OCI-LY1 (cell line): ENCODE results near the gene KCNMA1.

Experiments
- H2AFZ ChIP-seq: fragments of 200-600 bp; sonication (generic), shearing (Covaris generic); 2 replicates; pipeline ENCODE4 v1.6.0; 2014; ENCODE audit warnings: antibody characterized with exemption, mild to moderate bottlenecking, low read length
- H3F3A ChIP-seq: fragments of 200-600 bp; sonication (generic), shearing (Covaris generic); 2 replicates; pipeline ENCODE4 v1.6.0; 2014; ENCODE audit warnings: mild to moderate bottlenecking, antibody characterized with exemption, low read length, moderate library complexity; ENCODE audit not compliant: insufficient read depth
- H3K27ac ChIP-seq: fragments of 200-600 bp; sonication (generic); 2 replicates; pipeline ENCODE4 v1.5.1; 2014; ENCODE audit warnings: low read length, mixed run types, mild to moderate bottlenecking, low read depth; ENCODE audit not compliant: poor library complexity, severe bottlenecking
- H3K27me3 ChIP-seq: fragments of 200-600 bp; sonication (generic); 2 replicates; pipeline ENCODE4 v1.6.0; 2014; ENCODE audit warnings: antibody characterized with exemption, mild to moderate bottlenecking, low read length, moderate library complexity; ENCODE audit not compliant: insufficient read depth
- H3K36me3 ChIP-seq: fragments of 200-600 bp; sonication (generic); 2 replicates; pipeline ENCODE4 v1.6.1; 2014; ENCODE audit warnings: mild to moderate bottlenecking, antibody characterized with exemption, low read length, moderate library complexity, mixed read lengths; ENCODE audit not compliant: insufficient read depth
- H3K4me1 ChIP-seq: fragments of 200-600 bp; sonication (generic); 2 replicates; pipeline ENCODE4 v1.5.1; 2014; ENCODE audit warnings: mild to moderate bottlenecking, low read length, moderate library complexity; ENCODE audit not compliant: insufficient read depth, severe bottlenecking
- H3K4me2 ChIP-seq: fragments of 200-600 bp; sonication (generic), shearing (Covaris generic); 2 replicates; pipeline ENCODE4 v1.6.1; 2014; ENCODE audit warnings: low read length
- H3K4me3 ChIP-seq: fragments of 200-600 bp; sonication (generic); 2 replicates; pipeline ENCODE4 v1.5.1; 2014; ENCODE audit warnings: low read length, low read depth, mild to moderate bottlenecking, mixed read lengths; ENCODE audit not compliant: poor library complexity, severe bottlenecking
- H3K79me2 ChIP-seq: fragments of 200-600 bp; shearing (Covaris generic); 2 replicates; pipeline ENCODE4 v1.6.1; 2016; ENCODE audit warnings: mixed run types, low read length, mixed read lengths; ENCODE audit not compliant: insufficient read depth
- H3K9ac ChIP-seq: fragments of 200-600 bp; sonication (generic), shearing (Covaris generic); 2 replicates; pipeline ENCODE4 v1.6.1; 2014; ENCODE audit warnings: mild to moderate bottlenecking, low read length, mixed read lengths
- H3K9me2 ChIP-seq: fragments of 200-600 bp; sonication (generic), shearing (Covaris generic); 2 replicates; pipeline ENCODE4 v1.6.1; 2014; ENCODE audit warnings: low read depth, mild to moderate bottlenecking, low read length, mixed read lengths
- H3K9me3 ChIP-seq: fragments of 200-600 bp; shearing (Covaris generic); 2 replicates; pipeline ENCODE4 v1.6.1; 2014; ENCODE audit warnings: low read length, mixed read lengths
- H4K20me1 ChIP-seq: fragments of 200-600 bp; sonication (generic), shearing (Covaris generic); 2 replicates; pipeline ENCODE4 v1.6.0; 2016; ENCODE audit warnings: mild to moderate bottlenecking, low read length; ENCODE audit not compliant: insufficient read depth
- CTCF ChIP-seq: fragments of 200-600 bp; sonication (generic), shearing (Covaris generic); IDR thresholded peaks from 2 replicates; pipeline ENCODE4 v1.5.1; 2017; ENCODE audit warnings: mild to moderate bottlenecking, antibody characterized with exemption, low read length, moderate library complexity, mixed read lengths
- EZH2 ChIP-seq: fragments of 200-600 bp; sonication (generic), shearing (Covaris generic); IDR thresholded peaks from 2 replicates; pipeline ENCODE4 v1.8.0; 2017; ENCODE audit warnings: borderline replicate concordance, mixed run types, mild to moderate bottlenecking, antibody characterized with exemption, low read length, moderate library complexity, mixed read lengths

KCNMA1 gene

GRCh38 chr10:77644557-77645243 is 7.1 kb upstream of the KCNMA1 start:
- Histone ChIP-seq H3K9ac (no peak overlapping the region), H3F3A (no peaks in the 10 kb centered on the region), H3K27me3 (no peaks in the 10 kb centered on the region), H3K4me2 (no peak overlapping the region), H3K27ac (no peak overlapping the region), H2AFZ (no peak overlapping the region), H3K4me3 (no peak overlapping the region), H3K36me3 (no peaks in the 10 kb centered on the region), H3K9me3 (no peaks in the 10 kb centered on the region), H3K79me2 (no peaks in the 10 kb centered on the region), H4K20me1 (no peaks in the 10 kb centered on the region), H3K9me2 (no peaks in the 10 kb centered on the region), H3K4me1 (no peaks in the 10 kb centered on the region)
- TF ChIP-seq CTCF (no peak), EZH2 (no peak)

- Histone ChIP-seq H3K4me3 (no peak overlapping the region), H2AFZ (no peak overlapping the region), H3K27ac (no peak overlapping the region), H3K27me3 (no peaks in the 10 kb centered on the region), H3K4me2 (no peak overlapping the region), H3K4me1 (no peaks in the 10 kb centered on the region), H3K9ac (no peak overlapping the region), H3K9me3 (no peaks in the 10 kb centered on the region), H3K79me2 (no peaks in the 10 kb centered on the region), H4K20me1 (no peaks in the 10 kb centered on the region), H3F3A (no peaks in the 10 kb centered on the region), H3K9me2 (no peaks in the 10 kb centered on the region), H3K36me3 (no peaks in the 10 kb centered on the region)
- TF ChIP-seq CTCF, result peak; percentile 66
- TF ChIP-seq EZH2, result no peak
Measured at GRCh38 chr10:77643795-77644468, 6.3 kb upstream of the KCNMA1 start.

- H3K27ac ChIP-seq, result no peak overlapping the region
- H3K9me3 ChIP-seq, result no peaks in the 10 kb centered on the region
- no peak overlapping the region for H2AFZ ChIP-seq
- no peaks in the 10 kb centered on the region for H3K27me3 ChIP-seq
- H3K79me2 ChIP-seq, result no peaks in the 10 kb centered on the region
- H4K20me1 ChIP-seq, result no peaks in the 10 kb centered on the region
- TF ChIP-seq CTCF (peak; percentile 84), EZH2 (no peak)
- H3K4me2 ChIP-seq, result no peak overlapping the region
- no peaks in the 10 kb centered on the region for H3K4me1 ChIP-seq
- no peaks in the 10 kb centered on the region for H3K9me2 ChIP-seq
- no peaks in the 10 kb centered on the region for H3F3A ChIP-seq
- H3K36me3 ChIP-seq, result no peaks in the 10 kb centered on the region
- no peak overlapping the region for H3K9ac ChIP-seq
- no peak overlapping the region for H3K4me3 ChIP-seq
Measured at GRCh38 chr10:77641788-77642397, 4.3 kb upstream of the KCNMA1 start.
